K562 (cell line): ENCODE data around the gene NUDT21. TPM values are rescaled to one million over a fixed set of nuclear protein-coding genes. Genes with fewer than 3 reads are reported as not detected.
A peak's percentile ranks its signal among the peaks of the same experiment; 100 is the strongest.

Experiments
- CBX5 ChIP-seq: IDR thresholded peaks from 2 replicates; pipeline ENCODE4 v1.6.1; 2014; ENCODE audit warnings: low read depth, borderline replicate concordance
- KLF1 ChIP-seq: fragments of 450-650 bp; IDR thresholded peaks from 2 replicates; pipeline ENCODE4 v1.6.1; 2016; ENCODE audit warnings: missing genetic modification characterization, missing compliant biosample characterization
- NCOA6 ChIP-seq: fragments of 450-650 bp; IDR thresholded peaks from 2 replicates; pipeline ENCODE4 v1.6.1; 2017; ENCODE audit warnings: mild to moderate bottlenecking
- RB1 ChIP-seq: fragments of 450-650 bp; IDR thresholded peaks from 2 replicates; pipeline ENCODE4 v1.6.1; 2017; ENCODE audit warnings: low read depth, mild to moderate bottlenecking
- RBBP5 ChIP-seq: fragments of 200-600 bp; sonication (generic); IDR thresholded peaks from 2 replicates; pipeline ENCODE4 v1.6.1; 2012; ENCODE audit warnings: borderline replicate concordance, mild to moderate bottlenecking, low read length, control low read depth, inconsistent platforms; ENCODE audit not compliant: insufficient read depth, poor library complexity, severe bottlenecking
- SRF ChIP-seq, 2 experiments: fragments of 250-450, 450-650 bp in 1 of 2; sonication (Bioruptor Pico) in 1 of 2; sonication (generic) in 1 of 2; formaldehyde crosslinking; IDR thresholded peaks; 2 replicates each; pipeline versions ENCODE4 v1.5.0 to v1.5.1; 2020 to 2022; ENCODE audit warnings: mild to moderate bottlenecking in 1 of 2, missing genetic modification reagents in 1 of 2
- TEAD2 ChIP-seq: fragments of 450-650 bp; IDR thresholded peaks from 2 replicates; pipeline ENCODE4 v1.6.1; 2016; ENCODE audit warnings: missing genetic modification characterization, control low read depth, missing compliant biosample characterization
- XRCC3 ChIP-seq: fragments of 450-650 bp; IDR thresholded peaks from 2 replicates; pipeline ENCODE4 v1.6.1; 2017; ENCODE audit warnings: mild to moderate bottlenecking, moderate library complexity
- YY1 ChIP-seq, 3 experiments: IDR thresholded peaks; 2 replicates each; pipeline ENCODE4 v1.6.1; 2011; ENCODE audit warnings: low read length in 2 of 3, mild to moderate bottlenecking in 2 of 3, moderate library complexity in 2 of 3, borderline replicate concordance in 1 of 3, control low read depth in 1 of 3, low read depth in 1 of 3; ENCODE audit not compliant: insufficient read depth in 3 of 3, insufficient replicate concordance in 2 of 3, control insufficient read depth in 1 of 3, insufficient read length in 1 of 3; ENCODE audit errors: extremely low read depth in 1 of 3
- ZEB2 ChIP-seq: fragments of 450-650 bp; IDR thresholded peaks from 2 replicates; pipeline ENCODE4 v1.6.1; 2016
- ZNF197 ChIP-seq: fragments of 200-800 bp; sonication (Bioruptor generic); IDR thresholded peaks from 2 replicates; pipeline ENCODE4 v1.6.1; 2016; ENCODE audit warnings: low read depth, missing genetic modification characterization, missing compliant biosample characterization
- polyA plus RNA-seq, 8 experiments: library from polyadenylated mRNA; depleted of rRNA in 4 of 8; stranded (reverse) in 5 of 8; unstranded in 3 of 8; fragments of >200 nt; fragmentation: Nextera tagmentation in 2 of 8; fragmentation: Illumina TruSeq in 1 of 8; extraction: Ambion mirVana in 2 of 8; extraction: Trizol in 1 of 8; gene quantifications; 2 replicates each; pipeline versions ENCODE4 v1.2.1 to v1.2.3, GENCODE V29; 2011 to 2014; ENCODE audit warnings: inconsistent platforms in 1 of 8, missing spikeins in 1 of 8
- total RNA-seq, 7 experiments: library from RNA; depleted of rRNA in 6 of 7; stranded (reverse); fragments of >200 nt in 6 of 7; fragmentation: Illumina TruSeq in 2 of 7; extraction: Trizol in 2 of 7; gene quantifications; 2 replicates each; pipeline versions ENCODE4 v1.2.1 to v1.2.3, GENCODE V29; 2011 to 2021; ENCODE audit warnings: low replicate concordance in 1 of 7
- TF ChIP-seq, protein P1 (sequence below), 2 experiments: fragments of 450-650 bp in 1 of 2; sonication (generic) in 1 of 2; formaldehyde crosslinking in 1 of 2; IDR thresholded peaks in 1 of 2; conservative IDR thresholded peaks in 1 of 2; 2 replicates each; pipeline versions ENCODE4 v1.6.1 to v1.8.1; 2016 to 2023; ENCODE audit warnings: mild to moderate bottlenecking in 2 of 2, moderate library complexity in 2 of 2, inconsistent platforms in 1 of 2, missing genetic modification reagents in 1 of 2
- TF ChIP-seq, protein P2 (sequence below): IDR thresholded peaks from 2 replicates; pipeline ENCODE4 v1.6.1; 2011; ENCODE audit warnings: borderline replicate concordance, low read depth, mild to moderate bottlenecking, moderate library complexity, low read length; ENCODE audit not compliant: insufficient read depth, poor library complexity, severe bottlenecking
- TF ChIP-seq, protein P3 (sequence below): sonication (generic); formaldehyde crosslinking; IDR thresholded peaks from 2 replicates; pipeline ENCODE4 v1.9.0; 2022; ENCODE audit warnings: mild to moderate bottlenecking, missing genetic modification reagents
- TF ChIP-seq, protein P4 (sequence below): fragments of 250-450 bp; sonication (Bioruptor Pico); IDR thresholded peaks from 2 replicates; pipeline ENCODE4 v1.5.1; 2021; ENCODE audit warnings: mild to moderate bottlenecking
- TF ChIP-seq, protein P5 (sequence below): fragments of 450-650 bp; IDR thresholded peaks from 2 replicates; pipeline ENCODE4 v1.6.1; 2016; ENCODE audit warnings: mild to moderate bottlenecking
- TF ChIP-seq, protein P6 (sequence below): fragments of 450-650 bp; conservative IDR thresholded peaks from 2 replicates; pipeline ENCODE4 v1.6.1; 2016; ENCODE audit warnings: missing genetic modification characterization, low read depth, mild to moderate bottlenecking, missing compliant biosample characterization, moderate library complexity

Gene NUDT21
- total and polyA plus RNA-seq, 9 of the 15 experiments (the other 6 are each of a cell fraction or from before 2014, with no cell fraction given) = 62.4 to 218 (median 121) TPM

DNA sequence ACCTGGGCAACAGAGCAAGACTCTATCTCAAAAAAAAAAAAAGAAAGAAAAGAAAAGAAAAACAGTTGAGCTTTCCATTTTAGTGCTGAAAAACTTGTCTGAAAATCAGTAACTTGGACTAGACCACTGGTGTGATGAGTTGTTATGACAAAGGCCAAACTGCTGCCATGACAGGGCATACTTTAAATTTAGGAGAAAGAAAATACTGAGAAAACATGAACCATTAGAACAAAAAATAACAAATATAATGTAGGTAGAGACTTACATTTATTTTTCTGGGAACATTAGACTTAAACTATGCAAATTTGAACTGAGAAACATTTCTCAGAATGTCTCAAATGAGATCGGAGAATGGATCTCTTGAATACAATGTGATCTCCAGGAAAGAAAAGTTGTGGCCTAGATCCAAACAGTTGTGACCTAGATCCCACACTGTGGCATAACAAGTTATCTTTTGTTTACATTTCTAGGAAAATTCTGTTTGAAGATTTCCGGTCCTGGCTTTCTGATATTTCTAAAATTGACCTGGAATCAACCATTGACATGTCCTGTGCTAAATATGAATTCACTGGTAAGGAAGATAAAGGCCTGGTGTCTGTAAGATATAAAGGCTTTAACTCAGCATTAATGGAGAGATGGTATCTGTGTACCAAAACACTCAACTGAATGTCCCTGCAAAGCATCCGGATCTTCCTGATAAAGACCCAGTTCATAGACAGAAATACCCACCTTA, 11.1 kb upstream of the NUDT21 start (continued):
- TF ChIP-seq, protein P1, sequence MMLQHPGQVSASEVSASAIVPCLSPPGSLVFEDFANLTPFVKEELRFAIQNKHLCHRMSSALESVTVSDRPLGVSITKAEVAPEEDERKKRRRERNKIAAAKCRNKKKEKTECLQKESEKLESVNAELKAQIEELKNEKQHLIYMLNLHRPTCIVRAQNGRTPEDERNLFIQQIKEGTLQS (IDR thresholded peaks at IDR 0.05) = no peak
- TF ChIP-seq, protein P1 (CRISPR knock-in tag; conservative IDR thresholded peaks at IDR 0.05) = no peak
- TF ChIP-seq ZNF197 (CRISPR knock-in tag) (no peak; the same call in 1 of the 2 replicates), RB1 (no peak), KLF1 (tag) (no peak), CBX5 (no peak), XRCC3 (no peak), SRF (CRISPR knock-in tag; IDR thresholded peaks at IDR 0.05) (no peak), TEAD2 (tag) (no peak), NCOA6 (no peak), RBBP5 (no peak), YY1 (IDR thresholded peaks at IDR 0.05; ENCODE audit: borderline replicate concordance in 1 of 3, control insufficient read depth in 1 of 3, extremely low read depth in 1 of 3, insufficient read depth in 3 of 3, insufficient read length in 1 of 3, insufficient replicate concordance in 2 of 3, low read depth in 1 of 3, low read length in 2 of 3) (no peak), ZEB2 (0 out of 2 replicates have a peak, but pooled peaks have one; percentile 39)
- TF ChIP-seq, protein P2, sequence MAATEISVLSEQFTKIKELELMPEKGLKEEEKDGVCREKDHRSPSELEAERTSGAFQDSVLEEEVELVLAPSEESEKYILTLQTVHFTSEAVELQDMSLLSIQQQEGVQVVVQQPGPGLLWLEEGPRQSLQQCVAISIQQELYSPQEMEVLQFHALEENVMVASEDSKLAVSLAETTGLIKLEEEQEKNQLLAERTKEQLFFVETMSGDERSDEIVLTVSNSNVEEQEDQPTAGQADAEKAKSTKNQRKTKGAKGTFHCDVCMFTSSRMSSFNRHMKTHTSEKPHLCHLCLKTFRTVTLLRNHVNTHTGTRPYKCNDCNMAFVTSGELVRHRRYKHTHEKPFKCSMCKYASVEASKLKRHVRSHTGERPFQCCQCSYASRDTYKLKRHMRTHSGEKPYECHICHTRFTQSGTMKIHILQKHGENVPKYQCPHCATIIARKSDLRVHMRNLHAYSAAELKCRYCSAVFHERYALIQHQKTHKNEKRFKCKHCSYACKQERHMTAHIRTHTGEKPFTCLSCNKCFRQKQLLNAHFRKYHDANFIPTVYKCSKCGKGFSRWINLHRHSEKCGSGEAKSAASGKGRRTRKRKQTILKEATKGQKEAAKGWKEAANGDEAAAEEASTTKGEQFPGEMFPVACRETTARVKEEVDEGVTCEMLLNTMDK = no peak
- TF ChIP-seq, protein P3, sequence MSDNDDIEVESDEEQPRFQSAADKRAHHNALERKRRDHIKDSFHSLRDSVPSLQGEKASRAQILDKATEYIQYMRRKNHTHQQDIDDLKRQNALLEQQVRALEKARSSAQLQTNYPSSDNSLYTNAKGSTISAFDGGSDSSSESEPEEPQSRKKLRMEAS (CRISPR knock-in tag) = no peak
- TF ChIP-seq, protein P4, sequence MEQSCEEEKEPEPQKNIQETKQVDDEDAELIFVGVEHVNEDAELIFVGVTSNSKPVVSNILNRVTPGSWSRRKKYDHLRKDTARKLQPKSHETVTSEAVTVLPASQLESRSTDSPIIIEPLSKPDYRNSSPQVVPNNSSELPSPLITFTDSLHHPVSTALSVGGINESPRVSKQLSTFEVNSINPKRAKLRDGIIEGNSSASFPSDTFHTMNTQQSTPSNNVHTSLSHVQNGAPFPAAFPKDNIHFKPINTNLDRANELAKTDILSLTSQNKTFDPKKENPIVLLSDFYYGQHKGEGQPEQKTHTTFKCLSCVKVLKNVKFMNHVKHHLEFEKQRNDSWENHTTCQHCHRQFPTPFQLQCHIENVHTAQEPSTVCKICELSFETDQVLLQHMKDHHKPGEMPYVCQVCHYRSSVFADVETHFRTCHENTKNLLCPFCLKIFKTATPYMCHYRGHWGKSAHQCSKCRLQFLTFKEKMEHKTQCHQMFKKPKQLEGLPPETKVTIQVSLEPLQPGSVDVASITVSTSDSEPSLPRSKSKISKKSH (CRISPR knock-in tag) = no peak
- TF ChIP-seq, protein P5, sequence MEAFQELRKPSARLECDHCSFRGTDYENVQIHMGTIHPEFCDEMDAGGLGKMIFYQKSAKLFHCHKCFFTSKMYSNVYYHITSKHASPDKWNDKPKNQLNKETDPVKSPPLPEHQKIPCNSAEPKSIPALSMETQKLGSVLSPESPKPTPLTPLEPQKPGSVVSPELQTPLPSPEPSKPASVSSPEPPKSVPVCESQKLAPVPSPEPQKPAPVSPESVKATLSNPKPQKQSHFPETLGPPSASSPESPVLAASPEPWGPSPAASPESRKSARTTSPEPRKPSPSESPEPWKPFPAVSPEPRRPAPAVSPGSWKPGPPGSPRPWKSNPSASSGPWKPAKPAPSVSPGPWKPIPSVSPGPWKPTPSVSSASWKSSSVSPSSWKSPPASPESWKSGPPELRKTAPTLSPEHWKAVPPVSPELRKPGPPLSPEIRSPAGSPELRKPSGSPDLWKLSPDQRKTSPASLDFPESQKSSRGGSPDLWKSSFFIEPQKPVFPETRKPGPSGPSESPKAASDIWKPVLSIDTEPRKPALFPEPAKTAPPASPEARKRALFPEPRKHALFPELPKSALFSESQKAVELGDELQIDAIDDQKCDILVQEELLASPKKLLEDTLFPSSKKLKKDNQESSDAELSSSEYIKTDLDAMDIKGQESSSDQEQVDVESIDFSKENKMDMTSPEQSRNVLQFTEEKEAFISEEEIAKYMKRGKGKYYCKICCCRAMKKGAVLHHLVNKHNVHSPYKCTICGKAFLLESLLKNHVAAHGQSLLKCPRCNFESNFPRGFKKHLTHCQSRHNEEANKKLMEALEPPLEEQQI = 0 out of 2 replicates have a peak, but pooled peaks have one; percentile 53
- TF ChIP-seq, protein P6, sequence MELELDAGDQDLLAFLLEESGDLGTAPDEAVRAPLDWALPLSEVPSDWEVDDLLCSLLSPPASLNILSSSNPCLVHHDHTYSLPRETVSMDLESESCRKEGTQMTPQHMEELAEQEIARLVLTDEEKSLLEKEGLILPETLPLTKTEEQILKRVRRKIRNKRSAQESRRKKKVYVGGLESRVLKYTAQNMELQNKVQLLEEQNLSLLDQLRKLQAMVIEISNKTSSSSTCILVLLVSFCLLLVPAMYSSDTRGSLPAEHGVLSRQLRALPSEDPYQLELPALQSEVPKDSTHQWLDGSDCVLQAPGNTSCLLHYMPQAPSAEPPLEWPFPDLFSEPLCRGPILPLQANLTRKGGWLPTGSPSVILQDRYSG (tag) = 0 out of 2 replicates have a peak, but pooled peaks have one; percentile 39
